NCI-H2196 (cell line): ENCODE results near the gene KLK8.

Experiments used
- DNase-seq: peaks from one replicate; lab custom pipeline; 2025; ENCODE audit not compliant: unreplicated experiment; lab: John Stamatoyannopoulos, UW

Gene KLK8

GRCh38 chr19:50952910-50953309, 48.5 kb downstream of the KLK8 start, which contains the start of gene KLK5:
TSS of gene KLK5 (minus strand) at chr19:50953038. CDS start at chr19:50952657, 381 bp downstream.
- no peak for DNase-seq

GRCh38 chr19:50949861-50950260, 51.5 kb downstream of the KLK8 start:
- no peak for DNase-seq

- DNase-seq: no peak
Observed at GRCh38 chr19:50947123-50947522, 54.3 kb downstream of the KLK8 start.
